GM12873 (cell line): ENCODE data around the gene TBK1.

Experiments used
- CTCF ChIP-seq: IDR thresholded peaks from 2 replicates; pipeline ENCODE4 v1.5.1; 2012; ENCODE audit warnings: low read depth, mild to moderate bottlenecking, moderate library complexity, low read length, control low read depth; ENCODE audit not compliant: insufficient read depth; ENCODE audit errors: missing control alignments

TBK1 gene

GRCh38 chr12:64412459-64412858 is 39.5 kb upstream of the TBK1 start:
- no peak for TF ChIP-seq CTCF

GRCh38 chr12:64413884-64414283 is 38.0 kb upstream of the TBK1 start:
- TF ChIP-seq CTCF: no peak

GRCh38 chr12:64418209-64418608 is 33.7 kb upstream of the TBK1 start:
- TF ChIP-seq CTCF: no peak

- TF ChIP-seq CTCF: no peak
These were observed 32.2 kb upstream of the TBK1 start for GRCh38 chr12:64419696-64420095.

- TF ChIP-seq CTCF: no peak
These were observed 23.9 kb upstream of the TBK1 start for GRCh38 chr12:64427988-64428387.

- no peak for TF ChIP-seq CTCF
These were observed 23.0 kb upstream of the TBK1 start for GRCh38 chr12:64428956-64429355.

- TF ChIP-seq CTCF: no peak
These were observed 21.0 kb upstream of the TBK1 start for GRCh38 chr12:64430886-64431285.
